ENCODE measurements around the gene TDRD9. TPM values are rescaled to one million over a fixed set of nuclear protein-coding genes. Genes with fewer than 3 reads are reported as not detected.

TDRD9 gene
- total and polyA plus RNA-seq, 2 of the 4 experiments (the other 2 are of a cell fraction) = 0.07 to 0.18 TPM

GRCh38 chr14:104039214-104039613, 111.0 kb downstream of the TDRD9 start:
- WGBS, 2 experiments (ENCODE audit: extremely low coverage in 2 of 2, insufficient read length in 1 of 2) = 58% methylated on average over 2 of the region's 5 CpGs; no CpG with 5 or more reads in 1 of the 2 experiments
- Histone ChIP-seq H4K8ac (ENCODE audit: low read depth in 2 of 2, low read length in 2 of 2) (no peak overlapping the region), H3K27me3 (ENCODE audit: control insufficient read depth, insufficient read depth, low read length) (peaks cover 2% of the 10 kb centered on the region; the same call in 1 of the 2 replicates), H4K91ac (ENCODE audit: insufficient read depth, low read depth, low read length) (no peak overlapping the region), H3K27ac (ENCODE audit: insufficient read depth, low read length) (no peak overlapping the region), H3K9me1 (ENCODE audit: insufficient read depth, low read length) (no peaks in the 10 kb centered on the region), H2BK5ac (ENCODE audit: low read depth, low read length, poor library complexity, severe bottlenecking) (no peak overlapping the region), H3K14ac (replicated peaks; ENCODE audit: low read depth, low read length) (no peak overlapping the region), H3K4me3 (ENCODE audit: insufficient read depth, low read depth, low read length) (no peak overlapping the region), H2BK20ac (ENCODE audit: low read depth, low read length) (no peak overlapping the region), H3K4ac (ENCODE audit: low read depth, low read length) (no peak overlapping the region), H3K4me2 (ENCODE audit: low read depth, low read length) (no peak overlapping the region), H2AFZ (replicated peaks; ENCODE audit: low read length, poor library complexity) (no peak overlapping the region), H4K5ac (ENCODE audit: low read depth, low read length) (no peak overlapping the region), H3K4me1 (ENCODE audit: control insufficient read depth, insufficient read depth, low read length) (no peaks in the 10 kb centered on the region), H2BK120ac (ENCODE audit: low read depth, low read length) (no peak overlapping the region), H3K36me3 (ENCODE audit: control insufficient read depth, insufficient read depth, low read length) (no peaks in the 10 kb centered on the region), H3K18ac (ENCODE audit: low read depth, low read length) (no peak overlapping the region), H2AK9ac (replicated peaks; ENCODE audit: low read depth, low read length, poor library complexity) (no peak overlapping the region), H3K23ac (ENCODE audit: low read depth, low read length) (no peak overlapping the region), H2BK15ac (ENCODE audit: low read depth, low read length) (no peak overlapping the region), H4K20me1 (ENCODE audit: insufficient read depth, low read length) (no peaks in the 10 kb centered on the region), H3K9me3 (ENCODE audit: control insufficient read depth, insufficient read depth, low read length) (no peaks in the 10 kb centered on the region), H3K9ac (ENCODE audit: low read depth, low read length) (no peak overlapping the region), H3K56ac (ENCODE audit: extremely low read depth, insufficient read depth, low read length) (no peak overlapping the region), H2AK5ac (ENCODE audit: low read depth, low read length) (no peak overlapping the region), H3K79me1 (ENCODE audit: low read depth in 1 of 2, low read length in 2 of 2) (no peaks in the 10 kb centered on the region)
- ATAC-seq (ENCODE audit: low read depth) = no peak
- intact Hi-C loops (cut with micrococcal nuclease) (no loop called here), in situ Hi-C loops (cut with MboI; ENCODE audit: low sequenced_read_pairs) (no loop called here), dilution Hi-C loops (cut with HindIII; ENCODE audit: low sequenced_read_pairs, unreplicated experiment) (no loop called here)
- ChIA-PET CTCF (no interaction called here), POLR2A (ENCODE audit: unreplicated experiment) (no interaction called here)
- TF ChIP-seq SMC3 (IDR thresholded peaks at IDR 0.05; ENCODE audit: low read depth, low read length) (no peak), CHD1 (IDR thresholded peaks at IDR 0.05; ENCODE audit: low read depth, low read length) (no peak), RAD21 (IDR thresholded peaks at IDR 0.05; ENCODE audit: low read length) (no peak), CEBPB (IDR thresholded peaks at IDR 0.05; ENCODE audit: low read depth, low read length) (no peak), MAZ (IDR thresholded peaks at IDR 0.05; ENCODE audit: borderline replicate concordance, low read depth, low read length) (no peak), RFX5 (IDR thresholded peaks at IDR 0.05; ENCODE audit: low read depth, low read length) (no peak), RCOR1 (IDR thresholded peaks at IDR 0.05; ENCODE audit: insufficient replicate concordance, low read length) (no peak), BHLHE40 (IDR thresholded peaks at IDR 0.05; ENCODE audit: low read depth, low read length) (no peak), USF2 (IDR thresholded peaks at IDR 0.05; ENCODE audit: low read depth, low read length) (no peak), POLR2A (IDR thresholded peaks at IDR 0.05; ENCODE audit: low read depth, low read length) (no peak), NFE2L2 (IDR thresholded peaks at IDR 0.05; ENCODE audit: low read depth, low read length) (no peak), MXI1 (IDR thresholded peaks at IDR 0.05; ENCODE audit: borderline replicate concordance, low read depth, low read length) (no peak), ELK1 (IDR thresholded peaks at IDR 0.05; ENCODE audit: borderline replicate concordance, low read depth, low read length) (no peak)
- BruUV-seq (replicated peaks) = no TSS peak
- DNase-seq = no peak

Measured in IMR-90 (cell line).